Fibroblast of pulmonary artery (primary cell): Measurements from ENCODE around the gene TYW1.
"Not testable (repeated sequence)": the region's sequence is repeated elsewhere in the genome, so short reads cannot be mapped to it uniquely, and the experiment has no call there.

ENCODE experiments used
- DNase-seq: peaks from one replicate; pipeline ENCODE4 v3.0.0-alpha.2; 2010; ENCODE audit warnings: low read depth
- H3K4me3 ChIP-seq: replicated peaks from 2 replicates; pipeline ENCODE4 v1.5.1; 2011; ENCODE audit warnings: low read depth, mild to moderate bottlenecking, control low read depth, low read length, moderate library complexity
- CTCF ChIP-seq: IDR thresholded peaks from 2 replicates; pipeline ENCODE4 v1.5.1; 2011; ENCODE audit warnings: mild to moderate bottlenecking, control low read depth, low read length, inconsistent platforms; ENCODE audit errors: missing control alignments

The TYW1 gene

DNA sequence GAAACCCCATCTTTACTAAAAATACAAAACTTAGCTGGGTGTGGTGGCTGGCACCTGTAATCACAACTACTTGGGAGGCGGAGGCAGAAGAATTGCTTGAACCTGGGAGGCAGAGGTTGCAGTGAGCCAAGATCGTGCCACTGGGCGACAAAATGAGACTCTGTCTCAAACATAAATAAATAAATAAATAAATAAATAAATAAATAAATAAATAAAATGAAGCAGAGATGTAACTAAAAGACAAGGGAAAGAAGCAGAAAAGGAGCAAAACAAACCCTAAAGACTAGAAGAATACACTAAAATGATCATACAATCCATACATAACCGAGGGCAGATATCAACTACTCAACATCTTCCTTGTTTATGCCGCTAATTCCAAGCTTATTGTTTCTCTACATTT is 209.8 kb downstream of the TYW1 start:
- DNase-seq, result no peak
- no peak overlapping the region for H3K4me3 ChIP-seq
- no peak for TF ChIP-seq CTCF

DNA sequence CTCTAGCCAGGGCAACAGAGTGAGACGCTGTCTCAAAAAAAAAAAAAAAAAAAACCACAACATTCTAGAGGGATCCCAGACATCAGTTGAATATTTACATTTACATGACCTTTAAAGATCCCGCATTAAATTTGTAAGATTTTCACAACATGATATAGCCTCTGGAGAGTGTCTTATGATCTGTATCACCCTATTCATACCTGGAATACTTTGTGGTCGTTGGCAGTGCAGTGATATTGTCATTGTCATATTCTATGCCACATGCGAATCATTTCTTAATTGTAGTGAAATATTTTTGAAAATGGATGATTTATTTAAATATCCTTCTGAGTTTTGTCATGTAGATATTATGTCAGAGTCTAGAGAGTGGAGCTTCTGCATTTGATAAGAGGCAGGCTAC is 212.0 kb downstream of the TYW1 start:
- DNase-seq, H3K4me3 ChIP-seq: not testable (repeated sequence)

- H3K4me3 ChIP-seq, result no peak overlapping the region
- DNase-seq, result no peak
- TF ChIP-seq CTCF, result no peak
These were observed 212.6 kb downstream of the TYW1 start for GRCh38 chr7:67209256-67209655.

DNA sequence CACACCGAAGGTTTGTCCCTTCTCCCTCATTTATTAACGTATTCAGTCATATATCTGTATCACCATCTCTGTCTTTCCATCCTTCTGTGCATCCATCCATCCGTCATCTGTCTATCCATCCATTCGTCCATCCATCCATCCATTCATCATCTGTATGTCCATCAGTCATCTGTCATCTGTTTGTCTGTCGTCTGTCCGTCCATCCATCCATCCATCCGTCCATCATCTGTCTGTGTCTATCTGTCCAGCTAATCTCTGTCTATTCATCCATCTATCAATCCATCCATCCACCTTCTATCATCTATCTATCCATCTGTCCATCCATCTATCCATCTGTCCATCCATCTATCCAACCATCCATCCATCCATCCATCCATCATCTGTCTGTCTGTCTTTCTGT is 213.9 kb downstream of the TYW1 start:
- no peak for DNase-seq
- TF ChIP-seq CTCF, result no peak
- H3K4me3 ChIP-seq, result no peak overlapping the region

DNA sequence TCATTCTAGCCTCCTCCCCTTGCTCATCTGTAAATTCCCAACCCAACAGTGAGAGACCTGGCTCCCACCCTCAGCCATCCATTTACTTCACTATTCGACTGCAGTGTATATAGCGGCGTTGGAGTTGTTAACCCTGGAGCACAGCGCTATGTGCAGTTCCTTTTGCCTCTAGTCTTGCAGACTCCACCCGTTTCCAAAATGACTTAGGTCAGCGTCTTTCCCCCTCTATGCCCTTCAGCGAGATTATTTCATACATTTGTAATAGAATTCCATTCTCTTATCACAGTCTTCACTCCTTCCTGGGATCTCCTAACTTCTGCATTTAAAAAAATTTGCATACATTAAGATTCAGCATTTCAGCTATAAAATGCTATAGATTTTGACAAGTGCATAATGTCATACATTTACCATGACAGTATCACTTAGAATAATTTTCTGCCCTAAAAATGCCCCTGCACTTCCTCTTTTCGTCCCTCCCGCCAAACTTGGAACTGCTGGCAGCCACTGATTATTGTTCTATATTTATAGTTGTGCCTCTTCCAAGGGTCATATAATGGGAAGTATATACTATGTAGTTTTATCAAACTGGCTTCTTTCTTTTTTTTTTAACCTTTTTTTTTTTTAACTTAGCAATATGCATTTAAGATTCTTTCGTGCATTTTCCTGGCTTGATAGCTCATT is 215.2 kb downstream of the TYW1 start:
- DNase-seq, H3K4me3 ChIP-seq: not testable (repeated sequence)

GRCh38 chr7:67213038-67213437 is 216.4 kb downstream of the TYW1 start:
- not testable (repeated sequence) for DNase-seq, H3K4me3 ChIP-seq

DNA sequence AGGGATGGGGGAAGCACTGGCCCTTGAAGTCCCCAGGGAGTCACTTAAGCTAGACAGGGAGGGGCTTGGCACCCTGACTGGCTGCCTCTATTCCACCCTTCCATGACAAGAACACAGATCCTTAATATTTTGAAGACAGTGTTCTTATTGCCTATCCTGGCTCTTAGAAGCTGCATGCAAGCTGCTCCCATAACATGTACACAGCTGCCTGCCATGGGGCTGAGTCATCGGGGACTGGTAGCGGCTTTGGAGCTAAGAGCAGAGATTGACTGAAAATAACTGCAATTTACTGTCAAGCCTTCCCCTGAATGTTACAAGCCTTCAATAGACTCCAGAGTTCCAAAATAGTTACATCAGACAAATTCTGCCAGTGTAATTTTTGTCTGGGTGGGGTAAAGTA is 226.9 kb downstream of the TYW1 start:
- not testable (repeated sequence) for H3K4me3 ChIP-seq
- peak; percentile 79 for DNase-seq

DNA sequence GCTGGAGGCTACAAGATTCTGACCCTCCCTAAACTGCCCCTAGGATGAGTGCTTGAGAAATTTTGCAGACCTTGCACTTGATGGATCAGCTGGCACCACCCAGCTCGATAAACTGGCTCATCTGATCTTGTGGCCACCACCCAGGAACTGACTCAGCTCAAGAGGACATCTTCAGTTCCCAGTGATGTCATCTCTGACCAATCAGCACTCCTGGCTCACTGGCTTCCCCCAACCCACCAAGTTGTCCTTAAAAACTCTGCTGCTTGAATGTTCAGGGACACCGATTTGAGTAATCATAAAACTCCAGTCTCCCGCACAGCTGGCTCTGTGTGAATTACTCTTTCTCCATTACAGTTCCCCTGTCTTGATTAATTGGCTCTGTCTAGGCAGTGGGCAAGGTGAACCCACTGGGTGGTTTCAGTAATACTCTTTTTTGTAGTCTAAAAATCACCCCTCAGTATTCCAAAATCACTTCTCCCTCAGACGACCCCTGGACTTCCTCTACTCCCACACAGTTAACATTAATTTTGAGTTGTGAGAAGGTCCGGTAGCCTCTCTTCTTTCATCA is 229.8 kb downstream of the TYW1 start:
- peak; percentile 68 for DNase-seq
- not testable (repeated sequence) for H3K4me3 ChIP-seq

GRCh38 chr7:67226967-67227366 is 230.3 kb downstream of the TYW1 start:
- not testable (repeated sequence) for H3K4me3 ChIP-seq, DNase-seq

GRCh38 chr7:67229018-67229417 is 232.4 kb downstream of the TYW1 start:
- H3K4me3 ChIP-seq, DNase-seq: not testable (repeated sequence)

DNA sequence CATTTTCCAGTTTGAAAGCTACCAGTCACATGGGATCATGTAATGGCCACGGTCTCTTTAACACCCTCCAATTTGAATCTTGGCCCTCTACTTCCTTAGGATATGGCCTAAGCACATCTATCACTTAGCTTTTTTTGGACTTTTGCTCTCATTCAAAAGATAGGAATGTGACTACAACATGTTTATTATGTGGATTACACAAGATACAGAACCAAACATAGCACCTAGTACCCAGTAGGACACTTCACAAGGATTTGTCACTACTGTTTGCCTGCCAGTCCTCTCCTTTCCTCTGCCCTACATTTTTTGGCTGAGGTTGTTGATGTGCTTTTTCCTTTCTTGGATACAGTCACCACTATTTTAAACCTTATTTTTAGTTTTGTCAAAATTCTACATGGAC is 233.4 kb downstream of the TYW1 start:
- not testable (repeated sequence) for DNase-seq

DNA sequence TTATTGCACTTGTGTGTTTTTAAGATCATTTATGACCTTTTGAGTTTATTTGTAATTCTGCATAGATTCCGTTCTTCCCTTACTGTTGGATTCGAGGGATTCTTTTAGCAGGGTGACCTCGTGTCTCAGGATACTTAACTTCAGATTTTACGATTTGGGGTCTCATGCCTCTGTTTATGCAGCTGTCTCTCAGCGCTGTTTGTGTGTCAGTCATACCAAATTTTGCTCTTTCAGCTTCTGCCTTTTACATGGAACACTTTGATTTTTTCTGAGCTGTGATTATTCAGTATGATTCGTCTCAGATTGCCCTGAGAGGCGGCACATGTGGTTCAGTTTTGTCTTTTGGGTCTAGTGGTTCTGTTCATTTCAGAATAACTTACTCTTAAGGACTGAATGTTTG is 236.9 kb downstream of the TYW1 start:
- not testable (repeated sequence) for H3K4me3 ChIP-seq

More for the DNA sequence above, 233.4 kb downstream of the TYW1 start:
- H3K4me3 ChIP-seq, result not testable (repeated sequence)

DNA sequence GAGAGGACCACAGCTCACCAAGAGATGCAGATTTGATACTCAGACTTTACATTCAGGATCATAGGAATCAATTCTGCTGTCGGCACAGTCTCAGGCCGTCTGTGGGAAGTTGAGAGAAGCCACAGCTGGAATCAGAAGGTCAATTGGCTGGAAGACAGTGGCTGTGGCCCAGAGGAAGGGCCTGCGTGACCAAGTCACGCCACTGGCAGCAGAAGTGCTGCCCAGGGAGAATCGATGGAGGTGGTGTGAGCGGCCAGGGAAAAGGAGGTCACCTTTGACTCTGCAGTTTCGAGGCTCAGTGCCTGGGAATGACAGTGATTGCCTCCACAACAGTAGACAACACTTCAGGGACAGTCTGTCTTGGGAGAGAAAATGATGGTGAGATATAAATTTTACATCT is 239.6 kb downstream of the TYW1 start:
- H3K4me3 ChIP-seq, DNase-seq: not testable (repeated sequence)

More for the DNA sequence above, 236.9 kb downstream of the TYW1 start:
- not testable (repeated sequence) for DNase-seq

DNA sequence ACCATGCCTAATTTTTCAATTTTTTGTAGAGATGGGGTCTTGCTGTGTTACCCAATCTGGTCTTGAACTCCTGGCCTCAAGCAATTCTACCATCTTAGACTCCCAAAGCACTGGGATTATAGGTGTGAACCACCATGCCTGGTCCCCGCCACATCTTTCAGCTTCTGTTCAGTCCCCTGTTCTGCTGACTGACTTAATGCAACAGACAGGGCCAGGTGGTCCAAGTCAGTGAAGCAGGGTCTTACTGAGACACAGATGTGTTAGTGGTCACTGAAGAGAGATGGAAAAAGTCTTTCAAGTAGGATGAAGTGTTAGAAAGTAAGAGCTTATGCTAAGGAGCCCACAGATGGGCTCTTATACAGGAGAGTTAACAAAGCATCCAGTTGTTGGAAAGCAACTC is 246.2 kb downstream of the TYW1 start:
- not testable (repeated sequence) for DNase-seq, H3K4me3 ChIP-seq

- not testable (repeated sequence) for H3K4me3 ChIP-seq, DNase-seq
These were observed 251.7 kb downstream of the TYW1 start for GRCh38 chr7:67248364-67248763.
